PFSK-1 (cell line): ENCODE measurements around the gene FAM53B.

ENCODE experiments used
- FOXP2 ChIP-seq: optimal IDR thresholded peaks from 2 replicates; pipeline ENCODE3; 2011; ENCODE audit warnings: borderline replicate concordance, control low read depth, inconsistent platforms; ENCODE audit not compliant: insufficient read depth; ENCODE audit errors: extremely low read length, extremely low read depth
- POLR2AphosphoS5 ChIP-seq: IDR thresholded peaks from 2 replicates; pipeline ENCODE4 v1.6.1; 2012; ENCODE audit warnings: low read depth, mild to moderate bottlenecking, control low read depth, low read length, moderate library complexity
- SIN3A ChIP-seq: IDR thresholded peaks from 2 replicates; pipeline ENCODE4 v1.6.1; 2012; ENCODE audit warnings: mild to moderate bottlenecking, low read length, moderate library complexity, borderline replicate concordance; ENCODE audit not compliant: insufficient read depth
- TAF1 ChIP-seq: IDR thresholded peaks from 2 replicates; pipeline ENCODE4 v1.6.1; 2012; ENCODE audit warnings: low read length, control low read depth, borderline replicate concordance; ENCODE audit not compliant: insufficient read depth
- TF ChIP-seq, protein P1 (sequence below), 2 experiments: IDR thresholded peaks; 2 replicates each; pipeline versions ENCODE4 v1.6.1 to v1.8.0; 2011 to 2012; ENCODE audit warnings: low read depth in 2 of 2, low read length in 2 of 2, control low read depth in 1 of 2, inconsistent platforms in 1 of 2, mild to moderate bottlenecking in 1 of 2, moderate library complexity in 1 of 2; ENCODE audit not compliant: insufficient read depth in 1 of 2

Gene FAM53B

GRCh38 chr10:124712704-124713407 is 31.3 kb downstream of the FAM53B start:
- TF ChIP-seq SIN3A, result no peak
- TF ChIP-seq, protein P1, sequence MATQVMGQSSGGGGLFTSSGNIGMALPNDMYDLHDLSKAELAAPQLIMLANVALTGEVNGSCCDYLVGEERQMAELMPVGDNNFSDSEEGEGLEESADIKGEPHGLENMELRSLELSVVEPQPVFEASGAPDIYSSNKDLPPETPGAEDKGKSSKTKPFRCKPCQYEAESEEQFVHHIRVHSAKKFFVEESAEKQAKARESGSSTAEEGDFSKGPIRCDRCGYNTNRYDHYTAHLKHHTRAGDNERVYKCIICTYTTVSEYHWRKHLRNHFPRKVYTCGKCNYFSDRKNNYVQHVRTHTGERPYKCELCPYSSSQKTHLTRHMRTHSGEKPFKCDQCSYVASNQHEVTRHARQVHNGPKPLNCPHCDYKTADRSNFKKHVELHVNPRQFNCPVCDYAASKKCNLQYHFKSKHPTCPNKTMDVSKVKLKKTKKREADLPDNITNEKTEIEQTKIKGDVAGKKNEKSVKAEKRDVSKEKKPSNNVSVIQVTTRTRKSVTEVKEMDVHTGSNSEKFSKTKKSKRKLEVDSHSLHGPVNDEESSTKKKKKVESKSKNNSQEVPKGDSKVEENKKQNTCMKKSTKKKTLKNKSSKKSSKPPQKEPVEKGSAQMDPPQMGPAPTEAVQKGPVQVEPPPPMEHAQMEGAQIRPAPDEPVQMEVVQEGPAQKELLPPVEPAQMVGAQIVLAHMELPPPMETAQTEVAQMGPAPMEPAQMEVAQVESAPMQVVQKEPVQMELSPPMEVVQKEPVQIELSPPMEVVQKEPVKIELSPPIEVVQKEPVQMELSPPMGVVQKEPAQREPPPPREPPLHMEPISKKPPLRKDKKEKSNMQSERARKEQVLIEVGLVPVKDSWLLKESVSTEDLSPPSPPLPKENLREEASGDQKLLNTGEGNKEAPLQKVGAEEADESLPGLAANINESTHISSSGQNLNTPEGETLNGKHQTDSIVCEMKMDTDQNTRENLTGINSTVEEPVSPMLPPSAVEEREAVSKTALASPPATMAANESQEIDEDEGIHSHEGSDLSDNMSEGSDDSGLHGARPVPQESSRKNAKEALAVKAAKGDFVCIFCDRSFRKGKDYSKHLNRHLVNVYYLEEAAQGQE (IDR thresholded peaks at IDR 0.05; ENCODE audit: insufficient read depth in 1 of 2, low read depth in 2 of 2, low read length in 2 of 2), result no peak
- TF ChIP-seq TAF1, result no peak
- no peak for TF ChIP-seq FOXP2
- no peak for TF ChIP-seq POLR2AphosphoS5

GRCh38 chr10:124711145-124711544 is 33.0 kb downstream of the FAM53B start:
- TF ChIP-seq SIN3A, result no peak
- TF ChIP-seq, protein P1 (IDR thresholded peaks at IDR 0.05; ENCODE audit: insufficient read depth in 1 of 2, low read depth in 2 of 2, low read length in 2 of 2), result no peak
- TF ChIP-seq POLR2AphosphoS5, result no peak
- TF ChIP-seq FOXP2, result no peak
- no peak for TF ChIP-seq TAF1

DNA sequence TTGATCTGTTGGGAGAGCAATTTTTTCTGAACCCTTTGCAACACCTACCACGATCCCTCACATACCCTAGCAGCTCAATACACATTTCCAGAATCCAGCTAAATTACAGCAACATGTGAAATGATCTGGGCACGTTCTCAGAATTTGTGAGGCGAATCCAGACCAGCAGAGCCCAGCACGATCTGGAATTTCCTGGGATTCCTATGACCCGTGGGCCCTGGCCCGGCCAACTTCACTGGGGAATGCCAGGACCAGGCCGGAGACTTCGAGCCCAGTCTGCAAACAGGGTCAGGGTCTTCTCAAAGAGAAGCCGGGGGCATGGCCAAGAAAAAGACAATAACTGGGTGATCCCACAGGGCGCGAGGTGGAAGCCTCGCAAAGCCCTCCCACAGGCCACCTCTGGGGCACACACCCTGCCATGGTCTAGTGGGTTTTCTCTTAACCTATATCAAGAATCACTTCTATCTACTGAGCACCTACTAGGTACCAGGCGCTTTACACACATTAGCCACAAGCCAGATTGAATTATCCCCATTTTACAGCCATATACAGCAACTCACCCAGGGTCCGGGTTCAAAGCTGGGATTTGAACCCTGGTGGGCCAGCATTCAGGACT is 33.8 kb downstream of the FAM53B start:
- TF ChIP-seq SIN3A (no peak), FOXP2 (no peak), TAF1 (no peak), POLR2AphosphoS5 (no peak)
- TF ChIP-seq, protein P1 (IDR thresholded peaks at IDR 0.05; ENCODE audit: insufficient read depth in 1 of 2, low read depth in 2 of 2, low read length in 2 of 2), result no peak

- no peak for TF ChIP-seq TAF1
Observed at GRCh38 chr10:124709861-124710260, 34.3 kb downstream of the FAM53B start.

DNA sequence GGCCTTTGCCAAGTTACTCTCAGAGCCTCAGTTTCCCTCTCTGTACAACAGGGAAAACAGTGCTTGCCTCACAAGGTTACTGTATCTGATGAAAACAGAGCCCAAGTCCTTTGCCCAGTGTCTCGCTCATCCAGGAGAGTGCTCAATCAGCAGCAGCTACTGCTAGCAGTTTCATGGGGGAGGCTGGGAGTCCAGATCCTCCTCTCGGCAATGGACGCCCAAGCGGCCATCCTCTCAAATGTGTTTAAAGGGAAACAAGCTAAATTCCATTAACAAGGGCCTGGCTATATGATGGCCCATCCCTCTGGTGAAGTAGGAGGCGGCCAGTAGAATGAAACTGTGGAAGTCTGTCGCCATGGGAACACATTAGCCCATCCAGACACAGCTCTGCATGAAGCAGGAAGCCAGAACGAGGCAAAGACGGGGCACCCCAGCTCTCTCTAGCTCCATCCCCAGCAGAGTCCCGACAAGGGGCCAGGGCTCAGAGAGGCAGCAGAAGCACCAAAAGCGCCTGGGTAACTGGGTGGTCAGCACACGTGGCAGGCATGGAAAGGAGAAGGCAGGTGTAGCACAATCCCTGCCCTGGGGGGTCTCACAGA is 35.2 kb downstream of the FAM53B start:
- TF ChIP-seq SIN3A, result no peak
- TF ChIP-seq TAF1, result no peak
- no peak for TF ChIP-seq FOXP2
- TF ChIP-seq, protein P1 (IDR thresholded peaks at IDR 0.05; ENCODE audit: insufficient read depth in 1 of 2, low read depth in 2 of 2, low read length in 2 of 2), result no peak
- TF ChIP-seq POLR2AphosphoS5, result no peak
